ENCODE measurements around the gene PTPRG.

Gene PTPRG

DNA sequence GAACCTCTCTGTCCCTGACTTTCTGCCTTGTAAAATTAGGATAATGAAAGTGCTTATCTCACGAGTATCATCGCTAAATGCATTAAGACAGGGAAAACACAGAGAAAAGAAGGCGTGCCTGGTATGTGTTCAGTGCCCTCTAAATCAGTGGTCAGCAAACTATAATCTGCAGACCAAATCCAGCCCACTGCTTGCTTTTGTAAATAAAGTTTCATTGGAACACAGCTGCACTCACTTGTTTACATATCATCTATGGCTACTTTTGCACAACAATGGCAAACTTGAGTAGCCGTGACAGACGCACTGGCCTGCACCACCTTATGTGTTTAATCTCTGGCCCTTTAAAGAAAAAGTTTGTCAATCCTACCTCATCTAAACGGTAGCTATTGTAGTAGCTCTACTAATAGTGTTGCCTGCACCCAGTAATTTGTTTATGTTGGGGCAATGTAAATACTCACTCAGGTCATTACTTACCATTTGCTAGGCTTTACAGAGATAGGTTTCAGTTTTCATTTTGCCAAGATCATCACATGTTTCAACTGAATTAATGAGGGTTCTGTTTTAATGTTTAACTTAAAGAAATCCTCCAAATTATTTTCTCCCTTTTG, 582.6 kb downstream of the PTPRG start:
- no peak for DNase-seq

DNA sequence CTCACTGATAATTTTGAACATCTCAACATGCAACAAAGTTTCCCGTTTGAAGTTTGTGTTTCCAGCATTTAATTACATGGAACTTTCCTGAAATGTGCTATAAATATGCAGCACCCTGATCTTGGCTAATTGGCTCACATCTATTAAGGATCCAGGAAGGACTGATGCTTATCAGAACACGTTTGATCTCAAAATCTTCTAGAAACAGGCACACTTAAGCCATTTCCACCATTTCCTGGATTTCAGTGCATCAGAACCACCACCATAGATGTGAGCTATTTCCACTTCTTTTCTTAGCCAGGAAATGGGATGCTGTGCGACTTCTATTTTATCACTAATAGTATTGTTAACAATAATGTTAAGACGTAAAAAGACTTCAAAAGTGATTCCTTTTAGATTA, 583.1 kb downstream of the PTPRG start:
- no peak for DNase-seq

DNA sequence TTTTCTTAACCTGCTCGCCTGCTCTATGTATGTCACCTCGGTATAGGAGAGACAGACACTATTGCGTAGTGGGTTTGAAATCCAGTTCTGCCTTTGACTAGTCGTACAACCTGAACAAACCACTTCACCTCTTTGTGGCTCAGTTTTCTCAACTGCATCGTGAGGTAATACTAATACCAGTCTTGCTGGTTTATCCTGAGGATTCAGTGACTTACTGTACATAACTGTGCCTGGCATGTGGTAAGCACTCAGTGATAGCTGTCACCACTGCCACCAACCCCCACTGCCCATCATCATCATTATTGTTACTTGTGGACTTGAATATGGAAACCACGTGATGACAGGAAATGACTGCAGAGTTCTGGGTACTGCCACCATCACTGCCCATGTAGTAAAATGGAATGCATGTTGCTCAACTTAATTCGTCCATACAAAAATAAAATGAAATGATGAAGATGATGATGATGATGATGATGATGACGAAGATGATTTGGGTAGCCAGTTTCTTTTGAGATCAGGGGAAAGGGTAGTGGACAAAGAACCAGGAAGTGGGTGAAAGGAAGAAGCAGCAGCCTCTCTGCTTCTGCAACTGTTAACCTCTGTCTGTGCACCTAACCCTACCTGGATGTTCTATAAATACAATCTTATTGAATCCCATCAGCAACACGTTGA, 583.9 kb downstream of the PTPRG start:
- no peak for DNase-seq

DNA sequence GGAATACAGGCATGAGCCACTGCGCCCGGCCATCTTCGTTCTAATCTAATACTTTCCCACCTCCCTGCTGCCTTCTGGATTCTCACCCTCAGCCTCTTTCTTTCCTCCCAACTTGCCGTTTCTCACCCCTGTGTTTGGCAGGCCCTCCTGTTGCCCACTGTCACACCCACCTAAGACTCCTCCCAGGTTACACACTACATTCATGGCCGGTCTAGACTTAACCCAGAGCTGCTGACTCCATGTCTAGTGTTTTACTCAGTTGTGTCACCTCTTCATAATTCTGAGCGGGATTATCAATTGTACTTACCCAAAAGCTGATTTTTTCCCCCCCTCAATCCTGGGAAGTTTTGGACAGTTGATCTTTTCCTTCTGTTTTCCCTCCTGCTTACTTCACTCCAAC, 588.2 kb downstream of the PTPRG start:
- DNase-seq, result no peak

DNA sequence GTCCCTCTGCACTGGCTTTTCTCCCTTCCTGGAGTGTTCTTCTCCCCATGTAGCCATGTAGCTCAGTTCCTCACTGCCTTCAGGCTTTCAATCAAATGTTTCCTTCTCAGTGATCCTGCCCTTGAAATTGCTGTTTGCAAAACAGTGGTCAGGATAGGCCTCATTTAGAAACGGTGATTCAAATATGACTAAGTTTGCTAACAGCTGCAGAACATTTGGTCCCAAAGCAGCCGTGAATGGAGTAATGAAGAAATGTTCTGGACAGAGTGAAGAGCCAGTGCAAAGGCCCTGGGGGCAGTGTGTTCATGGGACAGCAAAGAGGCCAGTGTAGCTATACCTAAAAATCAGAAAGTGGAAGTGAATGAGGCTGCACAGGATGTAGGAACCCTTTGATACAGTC, 588.6 kb downstream of the PTPRG start:
- DNase-seq, result no peak

DNA sequence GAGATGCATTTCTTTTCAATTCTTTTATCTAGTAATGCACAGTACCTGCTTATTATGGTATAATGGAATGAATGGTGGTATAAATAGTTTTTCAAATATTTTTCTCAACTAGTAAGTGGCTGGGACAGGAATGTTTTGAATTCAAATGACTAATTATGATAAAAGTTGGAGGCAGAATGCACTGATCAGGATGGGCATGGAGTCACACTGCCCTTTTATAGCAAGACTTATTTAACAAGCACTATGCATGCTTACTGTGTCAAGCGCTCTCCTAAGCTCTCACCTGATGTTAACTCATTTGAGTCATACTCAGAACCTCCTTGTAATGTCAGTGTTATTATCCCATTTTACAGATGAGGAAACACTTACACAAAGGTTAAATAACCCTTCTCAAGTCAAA, 590.2 kb downstream of the PTPRG start:
- no peak for DNase-seq

DNA sequence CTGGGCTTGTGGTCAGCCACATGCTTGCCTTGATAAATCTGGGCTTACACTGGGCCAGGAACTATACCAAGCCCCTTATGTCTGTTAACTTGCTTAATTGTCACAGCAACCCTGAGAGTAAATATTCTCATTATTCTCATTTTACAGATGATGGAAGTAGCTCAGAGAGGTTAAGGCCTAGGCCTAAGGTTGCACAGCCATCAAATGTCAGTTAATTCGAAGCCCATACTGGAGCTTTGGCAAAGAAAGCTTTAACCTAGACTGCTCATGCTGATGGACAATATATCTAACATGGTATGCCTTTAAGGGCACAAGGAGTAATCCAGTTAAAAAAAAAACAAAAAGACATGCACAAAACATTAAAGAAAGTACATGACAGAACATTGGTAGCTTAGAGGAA, 591.9 kb downstream of the PTPRG start:
- DNase-seq, result no peak

DNA sequence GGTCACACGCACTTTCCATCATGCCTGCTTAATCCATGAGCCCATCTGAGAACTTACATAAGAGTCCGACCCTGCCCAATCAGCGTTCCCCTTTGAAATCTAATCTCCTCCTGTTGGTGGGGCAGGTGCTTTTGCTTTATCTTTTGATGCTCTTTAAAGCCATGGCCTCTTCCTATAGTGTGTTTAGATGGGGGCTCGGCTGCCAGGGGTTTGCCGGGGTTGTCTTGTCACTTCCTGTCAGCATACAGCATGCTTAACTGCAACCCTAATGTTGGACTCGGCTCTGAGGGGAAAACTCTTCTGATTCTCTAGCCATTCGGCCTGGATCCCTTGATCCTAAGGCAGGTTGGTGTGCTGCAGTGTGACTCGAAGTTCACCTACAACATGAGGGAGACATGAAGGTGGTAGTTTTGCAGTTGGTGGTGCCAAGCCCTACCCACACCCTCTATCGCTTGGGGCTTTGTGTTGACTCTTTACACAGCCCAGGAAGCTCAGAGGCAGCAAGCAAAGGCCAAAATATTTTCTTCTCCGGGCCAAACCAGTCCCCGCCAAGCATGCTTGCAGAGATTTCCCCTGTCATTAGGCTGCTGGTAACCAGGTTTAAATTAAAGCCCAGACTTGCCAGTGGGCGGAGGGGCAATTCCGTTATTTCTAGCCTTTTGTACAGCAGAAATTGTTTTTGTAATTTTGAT, 593.2 kb downstream of the PTPRG start:
- no peak for DNase-seq

DNA sequence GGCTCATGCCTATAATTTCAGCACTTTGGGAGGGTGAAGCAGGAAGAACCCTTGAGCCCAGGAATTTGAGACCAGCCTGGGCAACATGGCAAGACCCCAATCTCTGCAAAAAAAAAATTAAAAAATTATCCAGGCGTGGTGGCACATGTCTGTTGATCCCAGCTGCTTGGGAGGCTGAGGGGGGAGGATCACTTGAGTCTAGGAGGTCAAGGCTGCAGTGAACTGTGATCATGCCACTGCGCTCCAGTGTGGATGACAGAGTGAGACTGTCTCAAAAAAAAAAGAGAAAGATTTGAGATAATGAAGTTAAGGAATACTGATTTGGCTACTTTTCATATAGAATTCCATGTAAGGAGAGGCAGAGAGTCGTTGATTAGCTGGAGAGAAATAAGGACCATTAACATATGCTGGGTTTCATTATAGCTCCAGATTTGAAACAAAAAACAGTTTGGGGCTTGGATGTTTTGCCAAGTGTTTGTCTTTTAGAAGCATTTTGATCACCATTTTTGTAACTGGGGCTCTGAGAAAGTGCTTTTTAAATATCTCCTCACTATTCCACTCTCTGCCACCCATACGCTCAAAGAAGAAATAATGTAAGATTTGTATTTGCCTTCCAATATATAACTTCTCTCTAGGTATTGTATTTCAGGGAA, 597.8 kb downstream of the PTPRG start:
- DNase-seq, result no peak

DNA sequence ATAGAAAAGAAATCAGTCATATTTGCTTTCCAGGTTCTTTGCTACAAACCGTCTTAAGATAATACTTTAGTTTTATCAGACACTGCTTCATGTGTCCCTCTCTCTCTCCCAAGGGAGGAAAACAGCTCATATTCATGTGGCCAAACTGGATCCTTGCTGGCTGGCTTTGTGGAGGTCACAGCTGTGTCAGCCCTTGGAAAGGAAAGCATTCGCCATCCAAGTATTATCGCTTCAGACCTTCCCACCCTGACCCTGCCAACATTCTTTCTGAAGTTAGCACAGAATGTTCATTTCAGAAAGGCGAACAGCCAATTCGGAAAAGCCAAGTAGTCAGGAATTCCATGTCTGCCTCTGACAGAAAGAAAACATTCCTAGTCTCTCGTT, 598.3 kb downstream of the PTPRG start:
- DNase-seq, result no peak

DNA sequence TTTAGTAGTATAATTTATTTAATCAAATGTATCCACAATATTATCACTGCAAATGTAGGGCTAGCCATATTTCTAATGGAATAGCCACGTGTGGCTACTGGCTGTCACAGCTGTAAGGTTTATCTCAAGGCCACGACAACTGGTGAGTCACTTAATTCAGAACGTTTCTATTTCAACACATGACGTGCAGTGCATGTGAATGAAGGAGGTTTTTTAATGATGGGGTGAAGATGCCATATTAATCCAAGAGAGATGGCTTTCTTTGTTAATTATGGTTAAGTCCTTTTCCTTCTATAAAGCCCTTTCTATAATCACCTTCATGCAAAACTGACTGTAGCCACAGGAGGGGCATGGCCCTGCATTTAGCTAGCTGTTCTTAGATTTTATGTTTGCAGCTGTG, 600.0 kb downstream of the PTPRG start:
- DNase-seq, result no peak

DNA sequence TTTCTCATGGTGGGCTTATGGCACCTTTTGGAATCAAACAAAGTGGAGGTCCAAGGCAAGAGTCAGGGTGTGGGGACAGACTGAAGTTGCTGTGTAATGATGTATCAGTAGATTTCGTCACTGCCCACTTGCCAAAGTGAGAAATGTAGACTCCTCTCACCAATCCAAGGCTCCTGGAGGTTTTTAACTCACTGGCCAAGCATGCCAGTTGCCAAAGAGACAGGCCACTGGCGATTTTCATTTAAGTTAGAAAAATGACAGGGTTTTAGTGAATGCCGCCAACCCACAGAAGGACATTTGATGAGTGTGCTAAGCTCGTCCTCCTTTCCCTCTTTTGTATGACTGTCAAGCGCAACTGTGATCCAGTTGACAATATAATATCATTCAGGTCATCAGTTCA, 602.8 kb downstream of the PTPRG start:
- DNase-seq, result no peak

DNA sequence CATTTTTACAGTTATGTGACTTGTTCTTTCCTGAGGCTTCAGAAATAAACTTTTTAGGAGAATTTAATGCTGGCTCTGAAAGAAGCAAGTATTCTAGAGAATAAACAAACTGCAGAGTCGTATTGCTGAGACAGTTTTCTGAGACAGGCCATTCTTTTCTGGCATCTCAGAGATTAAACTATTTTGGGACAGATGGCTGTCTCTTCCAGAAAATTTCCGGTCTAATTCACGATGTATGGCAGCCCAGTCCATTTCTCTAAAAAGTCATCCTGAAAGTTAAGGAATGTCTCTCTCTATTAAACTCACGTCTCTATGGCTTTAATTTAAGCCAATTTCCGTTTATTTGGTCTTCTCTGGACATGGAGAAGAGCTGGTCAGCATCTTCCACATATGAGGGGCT, 603.4 kb downstream of the PTPRG start:
- no peak for DNase-seq

DNA sequence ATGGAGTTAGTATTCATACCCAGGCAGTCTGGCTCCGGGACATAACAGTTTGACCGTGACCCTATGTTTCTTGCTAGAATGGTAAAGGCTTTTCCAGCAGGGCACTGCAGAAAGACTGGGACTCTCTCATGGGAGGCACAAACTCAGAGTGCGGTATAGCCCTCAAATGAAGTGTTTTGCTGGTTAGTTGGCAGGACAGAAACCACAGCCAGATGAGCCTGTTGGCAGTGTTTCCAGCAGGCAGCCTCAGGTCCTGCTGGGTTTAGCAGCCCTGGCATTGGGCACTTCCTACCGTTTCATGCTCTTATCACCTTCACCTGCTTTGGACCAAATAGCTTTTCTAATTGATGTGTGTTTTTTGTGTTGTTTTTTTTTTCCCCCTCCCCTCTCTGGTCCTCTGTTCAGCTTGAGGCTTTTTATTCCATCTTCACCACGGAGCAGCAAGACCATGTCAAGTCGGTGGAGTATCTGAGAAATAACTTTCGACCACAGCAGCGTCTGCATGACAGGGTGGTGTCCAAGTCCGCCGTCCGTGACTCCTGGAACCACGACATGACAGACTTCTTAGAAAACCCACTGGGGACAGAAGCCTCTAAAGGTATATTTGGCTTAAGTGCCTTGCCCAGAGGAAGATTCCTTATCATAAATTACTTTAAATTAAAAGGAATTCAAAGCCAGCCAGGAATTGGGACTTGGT, 606.3 kb downstream of the PTPRG start:
- no peak for DNase-seq

DNA sequence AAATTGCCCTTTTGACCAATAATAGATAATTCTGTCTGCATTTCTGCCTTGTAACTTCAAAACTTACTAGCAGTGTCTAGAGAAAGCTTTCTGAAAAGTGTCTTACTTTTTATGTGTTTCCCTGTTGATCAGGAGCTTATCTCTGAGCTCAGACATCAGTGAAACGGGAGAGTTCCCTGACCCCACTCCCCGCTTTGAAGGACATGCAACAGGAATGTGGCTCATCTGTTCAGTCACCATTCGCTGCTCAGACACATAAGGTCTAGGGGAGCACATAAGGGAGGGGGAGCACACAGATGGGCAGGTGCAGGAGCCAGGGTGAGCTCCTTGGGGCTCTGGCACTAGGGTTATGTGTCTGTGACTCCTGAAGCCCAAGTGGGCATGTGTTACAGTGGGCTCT, 607.0 kb downstream of the PTPRG start:
- DNase-seq, result no peak

DNA sequence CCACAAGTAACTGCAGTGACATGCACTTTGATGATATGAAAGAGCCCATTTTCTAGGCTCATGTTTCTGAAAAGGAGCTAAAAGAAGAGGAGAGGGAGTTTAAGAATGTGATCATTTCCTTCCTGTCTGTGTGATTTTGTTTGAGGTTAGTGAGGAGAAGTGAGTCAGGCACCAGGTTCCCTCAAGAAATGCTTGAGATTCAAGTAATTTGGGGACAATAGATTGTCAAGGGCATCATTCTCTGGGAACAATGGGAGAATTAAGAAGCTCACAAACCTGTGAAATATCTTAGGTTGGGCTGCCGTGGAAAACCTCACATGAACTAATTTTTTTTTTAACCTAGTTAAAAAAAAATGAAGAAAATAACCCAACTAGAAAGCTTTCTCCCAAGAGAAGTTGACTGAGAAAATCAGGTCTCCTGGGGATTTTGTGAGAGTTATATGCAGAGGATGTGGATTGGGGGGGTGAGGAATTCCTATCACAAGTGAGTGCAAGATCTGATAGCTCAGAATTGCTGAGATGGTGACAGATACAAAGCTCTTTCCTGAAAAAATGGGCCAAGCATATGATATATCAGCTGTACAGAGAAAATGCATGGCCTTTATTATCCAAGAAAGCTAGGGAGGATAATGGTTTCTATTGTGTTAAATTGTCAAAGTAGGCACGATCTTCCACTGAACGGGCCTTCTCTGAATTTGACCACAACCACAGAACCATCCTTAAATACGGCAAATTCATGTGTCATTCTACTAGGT, 608.7 kb downstream of the PTPRG start:
- DNase-seq, result no peak

DNA sequence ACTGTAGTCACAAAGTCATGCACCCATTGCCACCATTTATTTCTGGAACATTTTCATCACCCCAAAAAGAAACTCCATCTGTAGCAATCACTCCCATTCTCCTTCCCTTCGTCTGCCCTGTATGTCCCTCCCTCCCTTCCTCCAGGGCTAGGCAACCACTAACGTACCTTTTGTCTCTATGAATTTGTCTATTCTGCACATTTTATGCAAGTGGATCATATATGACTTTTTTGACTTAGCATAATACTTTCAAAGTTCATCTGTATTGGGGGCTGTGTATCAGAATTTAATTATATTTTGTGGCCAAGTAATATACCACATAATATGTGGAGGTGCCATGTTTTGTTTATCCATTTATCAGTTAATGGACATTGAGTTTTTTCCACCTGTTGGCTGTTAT, 610.4 kb downstream of the PTPRG start:
- no peak for DNase-seq

DNA sequence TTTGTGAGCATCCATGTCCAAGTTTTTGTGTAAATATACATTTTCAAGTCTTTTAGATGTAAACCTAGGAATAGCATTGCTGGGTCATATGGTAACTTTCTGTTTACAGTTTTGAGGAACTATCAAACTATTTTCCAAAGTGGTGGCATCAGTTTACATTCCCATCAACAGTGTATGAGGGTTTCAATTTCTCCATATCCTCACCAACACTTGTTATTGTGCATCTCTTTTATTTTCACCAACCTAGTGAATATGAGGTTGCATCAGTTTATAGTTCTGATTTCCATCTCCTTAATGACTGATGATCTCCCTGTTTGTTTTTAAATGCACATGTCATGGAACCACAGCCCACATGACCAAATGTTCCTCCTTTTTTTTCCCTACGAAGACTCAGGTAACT, 610.8 kb downstream of the PTPRG start:
- no peak for DNase-seq

DNA sequence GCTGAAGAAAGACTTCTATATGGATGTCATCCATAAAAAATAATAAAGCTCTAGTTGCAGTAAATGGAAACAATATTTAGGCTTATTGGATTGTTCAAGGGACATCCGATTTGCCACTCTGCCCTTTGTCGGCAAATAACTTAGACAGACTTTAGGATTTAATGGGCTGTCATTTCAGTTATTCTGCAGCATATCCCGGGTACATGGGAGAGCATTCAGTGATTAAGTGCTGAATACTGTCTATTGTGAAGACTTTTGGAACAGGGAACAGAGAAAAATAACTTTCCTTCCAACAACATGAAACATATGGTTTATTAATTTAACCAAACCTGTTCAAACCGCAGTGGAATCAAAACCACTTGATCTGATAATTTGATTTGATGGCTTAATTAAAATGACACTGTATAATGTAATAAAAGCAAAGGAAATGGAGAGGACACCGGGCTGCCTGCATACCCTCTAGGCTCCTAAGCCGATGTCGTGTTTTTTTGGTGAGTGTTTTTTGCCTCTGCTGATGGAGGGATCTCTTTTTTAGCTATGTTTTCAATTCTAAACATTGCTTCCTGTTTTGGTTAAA, 612.7 kb downstream of the PTPRG start:
- no peak for DNase-seq

DNA sequence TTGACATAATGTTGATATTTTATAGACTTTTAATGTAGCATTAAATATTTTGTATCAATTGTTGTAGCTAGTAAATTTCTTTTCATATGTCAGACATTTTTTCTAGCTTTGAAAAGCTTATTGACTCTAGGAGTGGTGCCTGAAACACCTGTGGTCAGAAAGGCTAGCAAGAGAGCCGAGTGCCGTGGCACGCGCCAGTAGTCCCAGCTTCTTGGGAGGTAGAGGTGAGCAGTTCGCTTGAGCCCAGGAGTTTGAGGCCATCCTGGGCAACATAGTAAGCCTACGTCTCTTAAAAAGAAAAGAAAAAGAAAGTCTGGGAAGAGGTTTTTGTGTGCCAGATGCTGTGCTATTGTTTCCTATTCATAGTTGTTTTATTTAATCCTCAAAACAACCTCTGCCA, 613.8 kb downstream of the PTPRG start:
- DNase-seq, result no peak

DNA sequence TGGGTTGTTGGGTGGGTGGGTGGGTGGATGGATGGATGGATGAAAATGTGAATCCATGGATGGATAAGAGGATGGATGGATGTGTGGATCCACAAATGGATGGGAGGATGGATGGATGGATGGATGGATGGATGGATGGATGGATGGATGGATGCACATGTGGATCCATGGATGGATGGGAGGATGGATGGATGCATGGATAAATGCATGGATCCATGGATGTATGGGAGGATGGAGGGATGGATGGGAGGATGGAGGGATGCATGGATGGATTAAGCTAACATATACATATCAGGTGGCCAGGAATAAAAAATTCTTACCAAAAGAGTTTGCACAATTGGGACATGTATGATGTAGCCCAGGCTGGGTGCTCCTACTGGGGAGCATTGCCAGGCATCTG, 616.7 kb downstream of the PTPRG start:
- no peak for DNase-seq
